ENCODE measurements around the gene GNB1. TPM values are rescaled to one million over a fixed set of nuclear protein-coding genes. Genes with fewer than 3 reads are reported as not detected.

Gene GNB1
- total RNA-seq, 2 experiments from 2014 or later: 428 to 431 TPM

DNA sequence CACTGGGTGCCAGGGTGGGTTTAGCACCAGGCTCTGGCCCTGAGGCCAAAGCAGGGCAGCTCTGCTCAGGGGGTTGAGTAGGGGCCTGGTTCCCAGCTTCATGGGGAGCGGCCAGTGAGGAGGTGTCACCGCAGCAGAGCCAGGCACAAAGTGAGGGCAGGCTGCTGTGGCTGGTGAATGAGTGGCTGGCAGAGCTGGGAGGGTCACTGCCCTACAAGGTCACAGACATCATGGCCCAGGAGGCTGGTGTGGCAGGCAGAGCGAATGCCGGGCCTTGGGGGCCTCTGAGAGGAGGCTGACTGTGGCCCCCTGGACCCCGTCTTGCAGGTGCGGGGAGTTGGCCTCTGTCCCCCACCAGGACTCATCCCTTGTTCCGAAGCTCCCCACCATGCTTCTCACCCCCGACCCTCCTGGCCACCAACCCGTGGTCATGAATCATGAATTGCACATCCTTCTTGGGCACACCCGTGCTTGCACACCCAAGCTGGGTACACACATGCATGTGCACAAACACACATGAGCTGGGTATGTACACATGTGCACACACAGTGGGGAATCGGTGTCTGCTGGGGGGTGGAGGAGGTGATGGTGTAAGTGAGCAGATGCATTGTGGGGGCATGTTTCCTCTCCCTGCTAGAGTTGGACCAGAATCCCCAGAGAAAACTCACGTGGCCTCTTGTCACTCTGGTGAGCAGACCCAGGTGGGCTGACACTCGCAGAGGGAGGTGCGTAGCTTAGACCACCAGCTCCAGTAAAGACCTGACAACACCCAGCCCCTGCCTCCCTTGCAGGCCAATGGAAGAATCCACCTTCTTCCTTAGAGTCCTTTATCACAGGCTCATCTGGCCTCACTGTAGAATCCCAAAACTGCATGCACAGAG is 4.8 kb upstream of the GNB1 start:
- Mint-ChIP-seq H3K27me3 (peaks cover 6% of the 10 kb centered on the region), H3K27ac (no peak overlapping the region)
- POLR2A ChIA-PET: interaction anchor here (1.4 to 3.9 kb wide), 2 partner anchors 10 to 13 kb away, joined by 3 to 20 read pairs; no protein-coding TSS in a partner anchor

GRCh38 chr1:1895060-1895418 is 4.2 kb upstream of the GNB1 start:
- POLR2A ChIA-PET: interaction anchor here (1.4 kb wide), 1 partner anchor 11 kb away, joined by 3 read pairs; no protein-coding TSS in a partner anchor
- Mint-ChIP-seq H3K4me3 (no peak overlapping the region), H3K9me3 (no peaks in the 10 kb centered on the region), H3K36me3 (ENCODE audit: low read depth) (peaks cover 7% of the 10 kb centered on the region), H3K4me1 (peaks cover 32% of the 10 kb centered on the region), H3K27me3 (peaks cover 6% of the 10 kb centered on the region), H3K27ac (no peak overlapping the region)
- no peak for DNase-seq
- CTCF ChIA-PET: interaction anchor here (0.9 to 1.0 kb wide), 2 partner anchors 11 to 14 kb away, joined by 5 to 6 read pairs; no protein-coding TSS in a partner anchor

More for the DNA sequence above, 4.8 kb upstream of the GNB1 start:
- Mint-ChIP-seq H3K36me3 (ENCODE audit: low read depth) (peaks cover 7% of the 10 kb centered on the region), H3K4me3 (no peak overlapping the region), H3K4me1 (peaks cover 32% of the 10 kb centered on the region), H3K9me3 (no peaks in the 10 kb centered on the region)
- DNase-seq: no peak
- CTCF ChIA-PET: interaction anchor here (0.9 to 5.2 kb wide), 3 partner anchors 10 to 13 kb away, joined by 3 to 30 read pairs (median 6); no protein-coding TSS in a partner anchor

- H3K9me3 Mint-ChIP-seq: no peaks in the 10 kb centered on the region
- peaks cover 7% of the 10 kb centered on the region for H3K36me3 Mint-ChIP-seq (ENCODE audit: low read depth)
- H3K4me1 Mint-ChIP-seq: peaks cover 32% of the 10 kb centered on the region
- no peak overlapping the region for H3K4me3 Mint-ChIP-seq
- DNase-seq: no peak
- H3K27me3 Mint-ChIP-seq: peaks cover 6% of the 10 kb centered on the region
- peak overlapping the region; percentile 21 for H3K27ac Mint-ChIP-seq
- ChIA-PET CTCF (interaction anchor here (0.7 to 1.0 kb wide), 3 partner anchors 11 to 14 kb away, joined by 3 to 6 read pairs (median 5); no protein-coding TSS in a partner anchor), POLR2A (interaction anchor here (1.3 to 1.4 kb wide), 2 partner anchors 11 to 114 kb away, joined by 3 read pairs; no protein-coding TSS in a partner anchor)
Observed at GRCh38 chr1:1894354-1895059, 3.6 kb upstream of the GNB1 start.

DNA sequence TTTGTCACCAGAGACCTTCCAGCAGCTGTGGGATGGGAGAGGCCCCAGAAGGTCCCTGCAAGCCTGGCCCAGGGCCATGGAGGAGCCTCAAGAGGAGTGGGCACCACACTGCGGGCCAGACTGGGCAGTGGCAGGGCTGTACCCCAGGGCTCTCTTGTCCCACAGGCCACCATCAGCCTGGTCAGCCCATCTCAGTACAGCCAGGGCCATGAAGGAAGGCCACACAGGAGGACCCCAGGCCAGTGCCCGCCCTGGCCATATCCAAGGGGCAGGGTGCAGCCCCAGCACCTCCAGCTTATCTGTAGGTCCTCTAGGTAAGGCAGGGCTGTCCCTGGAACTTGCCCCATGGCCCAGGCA is 3.1 kb upstream of the GNB1 start:
- POLR2A ChIA-PET: interaction anchor here (1.3 kb wide), 1 partner anchor 114 kb away, joined by 3 read pairs; no protein-coding TSS in a partner anchor
- peaks cover 12% of the 10 kb centered on the region for H3K36me3 Mint-ChIP-seq (ENCODE audit: low read depth)
- no peaks in the 10 kb centered on the region for H3K9me3 Mint-ChIP-seq
- H3K27ac Mint-ChIP-seq: no peak overlapping the region
- peaks cover 6% of the 10 kb centered on the region for H3K27me3 Mint-ChIP-seq
- no peak overlapping the region for H3K4me3 Mint-ChIP-seq
- peaks cover 31% of the 10 kb centered on the region for H3K4me1 Mint-ChIP-seq
- no peak for DNase-seq
- CTCF ChIA-PET: interaction anchor here (0.7 to 1.0 kb wide), 2 partner anchors 12 to 15 kb away, joined by 3 to 5 read pairs; no protein-coding TSS in a partner anchor

GRCh38 chr1:1893291-1893985 is 2.6 kb upstream of the GNB1 start:
- Mint-ChIP-seq H3K36me3 (ENCODE audit: low read depth) (peaks cover 15% of the 10 kb centered on the region), H3K27ac (peak overlapping the region; percentile 59), H3K9me3 (no peaks in the 10 kb centered on the region), H3K4me1 (peaks cover 37% of the 10 kb centered on the region), H3K27me3 (peaks cover 6% of the 10 kb centered on the region), H3K4me3 (peak overlapping the region; percentile 10)
- POLR2A ChIA-PET: interaction anchor here (1.3 kb wide), 1 partner anchor 113 kb away, joined by 3 read pairs; no protein-coding TSS in a partner anchor
- CTCF ChIA-PET: interaction anchor here (0.7 kb wide), 1 partner anchor 12 kb away, joined by 3 read pairs; no protein-coding TSS in a partner anchor
- DNase-seq: no peak

DNA sequence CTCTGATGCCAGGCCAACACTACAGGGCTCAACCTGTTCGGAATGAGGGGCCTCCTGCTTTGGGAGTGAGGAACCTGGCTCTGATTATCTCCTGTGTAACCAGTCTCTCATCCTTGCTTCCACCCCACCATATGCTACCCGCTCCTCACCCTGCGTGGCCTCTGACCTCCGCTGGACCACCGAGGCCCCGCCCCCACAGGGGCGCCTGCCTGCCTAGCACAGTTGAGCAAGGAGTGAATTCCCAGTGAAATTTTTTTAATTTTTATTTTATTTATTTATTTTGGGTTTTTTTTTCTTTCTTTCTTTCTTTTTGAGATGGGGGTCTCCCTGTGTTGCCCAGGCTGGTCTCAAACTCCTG is 1.9 kb upstream of the GNB1 start:
- H3K27me3 Mint-ChIP-seq: peaks cover 6% of the 10 kb centered on the region
- no peaks in the 10 kb centered on the region for H3K9me3 Mint-ChIP-seq
- DNase-seq: no peak
- POLR2A ChIA-PET: interaction anchor here (1.3 kb wide), 3 partner anchors 9 to 69 kb away, joined by 3 to 8 read pairs (median 4); no protein-coding TSS in a partner anchor
- H3K4me3 Mint-ChIP-seq: peak overlapping the region; percentile 83
- peaks cover 40% of the 10 kb centered on the region for H3K4me1 Mint-ChIP-seq
- CTCF ChIA-PET: interaction anchor here (1.6 to 1.8 kb wide), 2 partner anchors 13 to 16 kb away, joined by 7 read pairs; no protein-coding TSS in a partner anchor
- H3K27ac Mint-ChIP-seq: peak overlapping the region; percentile 76
- peaks cover 21% of the 10 kb centered on the region for H3K36me3 Mint-ChIP-seq (ENCODE audit: low read depth)

DNA sequence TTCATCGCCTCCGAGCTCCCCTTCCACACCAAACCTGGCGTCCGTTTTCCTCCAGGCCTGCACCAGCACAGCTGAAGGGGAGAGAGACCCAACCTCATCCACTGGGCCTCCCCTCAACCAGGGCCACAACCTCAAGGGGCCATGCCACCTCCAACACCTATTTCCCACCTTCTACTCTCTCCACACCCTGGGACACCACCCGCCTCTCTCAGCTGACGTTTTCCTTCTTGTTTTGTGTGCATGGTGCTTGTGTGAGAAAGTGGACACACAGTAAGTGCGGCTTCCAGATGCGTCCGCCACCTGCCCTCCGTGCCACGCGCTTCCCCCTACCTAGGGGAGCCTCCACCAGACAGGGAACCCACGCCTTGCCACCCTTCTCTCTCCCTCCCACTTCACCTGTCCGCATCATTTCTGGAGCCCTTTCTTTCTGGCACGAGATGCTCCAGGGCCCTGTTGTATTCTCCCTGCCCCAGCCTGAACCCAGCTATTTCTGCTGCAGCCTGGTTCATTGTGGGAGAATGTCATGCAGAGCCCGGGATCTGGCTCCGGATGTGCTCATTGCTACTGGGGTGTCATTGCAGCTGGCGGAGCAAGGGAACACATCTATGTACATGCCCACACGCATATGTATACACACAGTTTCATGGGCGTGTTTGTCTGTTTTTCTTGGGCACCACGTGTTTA is 1.3 kb upstream of the GNB1 start:
- POLR2A ChIA-PET: interaction anchor here (0.6 to 1.5 kb wide), 9 partner anchors 9 to 116 kb away, joined by 3 to 8 read pairs (median 4); no protein-coding TSS in a partner anchor
- Mint-ChIP-seq H3K36me3 (ENCODE audit: low read depth) (peaks cover 24% of the 10 kb centered on the region), H3K9me3 (no peaks in the 10 kb centered on the region), H3K4me3 (peak overlapping the region; percentile 83), H3K27ac (peak overlapping the region; percentile 76), H3K27me3 (peaks cover 6% of the 10 kb centered on the region), H3K4me1 (peaks cover 44% of the 10 kb centered on the region)
- DNase-seq: no peak
- CTCF ChIA-PET: interaction anchor here (0.9 to 1.8 kb wide), 3 partner anchors 13 to 69 kb away, joined by 3 to 7 read pairs (median 7); no protein-coding TSS in a partner anchor

DNA sequence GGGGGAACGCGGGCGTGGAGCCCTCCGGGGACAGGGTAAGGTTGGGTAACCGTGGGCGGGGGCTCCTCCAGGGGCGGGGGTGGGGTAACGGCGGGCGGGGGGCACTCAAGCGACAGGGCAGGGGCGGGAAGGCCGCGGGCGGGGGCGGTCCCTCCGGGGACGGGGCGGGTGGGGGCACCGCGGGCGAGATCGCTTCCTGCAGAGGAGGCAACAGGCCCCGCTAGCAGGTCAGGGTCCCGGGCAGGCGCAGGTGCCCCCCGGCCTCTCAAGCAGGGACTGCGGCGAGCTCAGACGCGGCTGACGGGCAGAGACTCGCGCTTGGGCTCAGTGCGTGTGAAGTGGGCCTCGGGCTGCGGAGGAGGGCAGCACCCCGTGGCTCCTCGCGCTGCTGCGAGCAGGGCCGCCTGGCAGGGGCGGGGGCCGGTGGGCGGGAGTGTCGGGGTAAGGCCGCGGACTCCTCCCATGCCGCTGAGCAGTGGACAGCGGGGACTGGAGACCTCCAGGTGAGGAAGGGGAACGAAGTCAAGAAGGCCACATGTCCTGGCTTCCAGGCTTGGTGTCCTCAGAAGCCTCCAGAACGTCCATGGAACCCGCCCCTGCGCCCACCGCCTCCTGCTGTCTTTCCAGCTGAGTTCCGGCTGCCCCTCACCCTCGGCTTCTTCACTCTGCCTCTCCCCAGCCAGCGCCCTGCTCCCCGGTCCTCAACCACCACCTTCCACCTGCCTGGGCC is 627 bp upstream of the GNB1 start:
- peaks cover 27% of the 10 kb centered on the region for H3K36me3 Mint-ChIP-seq (ENCODE audit: low read depth)
- peaks cover 48% of the 10 kb centered on the region for H3K4me1 Mint-ChIP-seq
- DNase-seq: peak; percentile 63
- H3K27me3 Mint-ChIP-seq: peaks cover 6% of the 10 kb centered on the region
- peak overlapping the region; percentile 76 for H3K27ac Mint-ChIP-seq
- H3K4me3 Mint-ChIP-seq: peak overlapping the region; percentile 83
- ChIA-PET CTCF (interaction anchor here (0.9 to 1.8 kb wide), 3 partner anchors 14 to 68 kb away, joined by 3 to 7 read pairs (median 7); no protein-coding TSS in a partner anchor), POLR2A (interaction anchor here (0.6 to 1.5 kb wide), 9 partner anchors 9 to 115 kb away, joined by 3 to 8 read pairs (median 4); no protein-coding TSS in a partner anchor)
- no peaks in the 10 kb centered on the region for H3K9me3 Mint-ChIP-seq

- peak; percentile 47 for DNase-seq
- ChIA-PET CTCF (interaction anchor here (0.8 kb wide), 1 partner anchor 31 kb away, joined by 3 read pairs; no protein-coding TSS in a partner anchor), POLR2A (interaction anchor here (1.1 to 5.0 kb wide), 7 partner anchors 8 to 166 kb away, joined by 3 to 29 read pairs (median 10); partner anchors contain the start of genes CDK11A and NADK)
- H3K9me3 Mint-ChIP-seq: no peaks in the 10 kb centered on the region
- H3K27me3 Mint-ChIP-seq: no peaks in the 10 kb centered on the region
- H3K36me3 Mint-ChIP-seq (ENCODE audit: low read depth): peaks cover 31% of the 10 kb centered on the region
- peak overlapping the region; percentile 82 for H3K27ac Mint-ChIP-seq
- peaks cover 46% of the 10 kb centered on the region for H3K4me1 Mint-ChIP-seq
- H3K4me3 Mint-ChIP-seq: peak overlapping the region; percentile 82
Observed at GRCh38 chr1:1889847-1890505, 911 bp downstream of the GNB1 start.

- Mint-ChIP-seq H3K27me3 (no peaks in the 10 kb centered on the region), H3K27ac (peak overlapping the region; percentile 76), H3K4me1 (peaks cover 41% of the 10 kb centered on the region), H3K9me3 (no peaks in the 10 kb centered on the region), H3K4me3 (peak overlapping the region; percentile 82), H3K36me3 (ENCODE audit: low read depth) (peaks cover 32% of the 10 kb centered on the region)
- ChIA-PET POLR2A (interaction anchor here (1.0 to 5.0 kb wide), 9 partner anchors 9 to 165 kb away, joined by 3 to 29 read pairs (median 10); partner anchors contain the start of genes CDK11A and NADK), CTCF (interaction anchor here (0.6 to 0.8 kb wide), 2 partner anchors 31 to 53 kb away, joined by 3 read pairs; no protein-coding TSS in a partner anchor)
- no peak for DNase-seq
Observed at GRCh38 chr1:1889090-1889750, 1.7 kb downstream of the GNB1 start.

Measured in activated CD4-positive, alpha-beta memory T cell treated with anti-CD3 and anti-CD28 coated beads, Interleukin-2, amount 10 ng/mL, durations not matched to agents 7 days and 5 days (primary cell).